Measurements from ENCODE around the gene UBAC2.

The UBAC2 gene

GRCh38 chr13:99360696-99361095 is 160.0 kb downstream of the UBAC2 start:
- no peak for DNase-seq
- in situ Hi-C loops (cut with MboI; ENCODE audit: low pct_unique_long_range_greater_than_20kb, low sequenced_read_pairs), result no loop called here

GRCh38 chr13:99361197-99361596 is 160.5 kb downstream of the UBAC2 start:
- in situ Hi-C loops (cut with MboI; ENCODE audit: low pct_unique_long_range_greater_than_20kb, low sequenced_read_pairs), result no loop called here
- no peak for DNase-seq

- DNase-seq, result no peak
- in situ Hi-C loops (cut with MboI; ENCODE audit: low pct_unique_long_range_greater_than_20kb, low sequenced_read_pairs), result no loop called here
These were observed 161.7 kb downstream of the UBAC2 start for GRCh38 chr13:99362362-99362761.

- in situ Hi-C loops (cut with MboI; ENCODE audit: low pct_unique_long_range_greater_than_20kb, low sequenced_read_pairs), result no loop called here
- no peak for DNase-seq
These were observed 162.7 kb downstream of the UBAC2 start for GRCh38 chr13:99363391-99363790.

GRCh38 chr13:99363949-99364348 is 163.3 kb downstream of the UBAC2 start:
- in situ Hi-C loops (cut with MboI; ENCODE audit: low pct_unique_long_range_greater_than_20kb, low sequenced_read_pairs), result no loop called here

GRCh38 chr13:99366075-99366987 is 165.7 kb downstream of the UBAC2 start:
- no peak for DNase-seq
- in situ Hi-C loops (cut with MboI; ENCODE audit: low pct_unique_long_range_greater_than_20kb, low sequenced_read_pairs), result no loop called here

More at GRCh38 chr13:99363949-99364348, 163.3 kb downstream of the UBAC2 start:
- no peak for DNase-seq

- no peak for DNase-seq
- in situ Hi-C loops (cut with MboI; ENCODE audit: low pct_unique_long_range_greater_than_20kb, low sequenced_read_pairs), result no loop called here
These were observed 166.5 kb downstream of the UBAC2 start for GRCh38 chr13:99367106-99367616.

DNA sequence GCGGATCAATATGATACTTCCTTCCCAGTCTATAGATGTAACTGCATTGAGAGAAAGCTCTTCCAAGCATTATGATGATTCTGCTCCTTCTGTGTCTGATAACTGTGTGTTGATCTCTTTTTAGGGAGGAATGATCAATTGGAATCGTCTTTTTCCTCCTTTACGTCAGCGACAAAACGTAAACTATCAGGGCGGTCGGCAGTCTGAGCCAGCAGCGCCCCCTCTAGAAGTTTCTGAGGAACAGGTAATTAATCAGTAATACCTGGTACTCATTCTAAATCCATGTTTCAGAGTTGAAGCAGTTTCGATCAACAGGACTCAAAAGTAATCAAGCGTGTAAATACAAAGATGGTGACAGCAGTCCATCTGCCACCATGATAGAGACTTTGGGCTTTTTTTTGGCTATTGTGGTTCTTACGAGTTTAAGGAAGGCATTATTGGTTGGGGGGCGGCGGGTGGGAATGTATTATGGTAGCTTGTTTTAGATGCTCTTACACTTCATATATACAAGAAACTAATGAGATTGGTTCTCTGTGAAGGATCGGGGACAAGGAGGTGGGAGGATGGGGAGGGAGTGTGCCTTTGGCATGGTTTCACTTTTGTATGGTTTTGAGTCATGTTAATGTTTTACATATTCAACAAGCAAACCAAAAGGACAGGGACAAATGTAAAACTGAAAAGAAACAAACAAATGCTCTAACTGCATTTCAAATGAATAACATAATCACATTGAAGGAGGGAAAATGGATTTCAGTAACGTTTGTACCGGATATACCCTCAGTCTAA is 167.2 kb downstream of the UBAC2 start:
- DNase-seq, result no peak
- in situ Hi-C loops (cut with MboI; ENCODE audit: low pct_unique_long_range_greater_than_20kb, low sequenced_read_pairs), result no loop called here

DNA sequence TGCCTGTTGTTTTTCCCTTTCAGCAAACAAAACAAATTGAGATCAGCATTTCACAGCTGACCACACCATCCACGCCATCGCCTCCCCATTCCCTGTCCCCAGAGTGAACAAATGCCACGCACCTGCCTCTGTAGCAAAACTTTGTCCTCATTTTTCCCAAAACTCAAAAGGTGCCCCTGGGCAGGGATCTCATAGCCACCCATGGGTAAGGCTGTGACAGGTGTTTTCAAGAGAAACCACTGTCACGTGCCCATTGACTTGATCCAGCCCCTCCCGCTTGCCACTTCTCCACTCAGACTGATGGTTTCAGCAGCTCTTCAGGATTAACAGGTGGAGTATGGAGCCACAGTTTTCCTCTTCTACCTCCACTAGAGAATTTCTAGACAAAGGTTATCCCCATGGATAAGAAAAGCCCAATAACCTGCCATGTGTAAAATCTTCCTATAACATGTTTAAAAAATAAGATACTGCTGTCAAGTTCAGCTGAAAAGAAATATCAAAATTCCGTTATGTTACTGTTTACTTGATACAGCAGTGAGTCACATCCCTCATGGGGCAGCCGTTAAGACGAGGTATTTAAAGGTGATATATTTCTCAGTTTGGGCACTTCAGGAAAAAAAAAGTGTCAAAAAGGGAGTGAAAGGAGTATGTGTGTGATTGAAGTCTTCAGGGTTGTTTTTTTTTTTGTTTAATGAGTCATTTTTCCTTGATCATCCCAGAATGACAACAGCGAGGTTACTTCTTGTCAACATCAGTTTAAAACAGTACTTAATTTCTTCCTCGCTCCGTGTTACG is 170.0 kb downstream of the UBAC2 start:
- in situ Hi-C loops (cut with MboI; ENCODE audit: low pct_unique_long_range_greater_than_20kb, low sequenced_read_pairs), result no loop called here

DNA sequence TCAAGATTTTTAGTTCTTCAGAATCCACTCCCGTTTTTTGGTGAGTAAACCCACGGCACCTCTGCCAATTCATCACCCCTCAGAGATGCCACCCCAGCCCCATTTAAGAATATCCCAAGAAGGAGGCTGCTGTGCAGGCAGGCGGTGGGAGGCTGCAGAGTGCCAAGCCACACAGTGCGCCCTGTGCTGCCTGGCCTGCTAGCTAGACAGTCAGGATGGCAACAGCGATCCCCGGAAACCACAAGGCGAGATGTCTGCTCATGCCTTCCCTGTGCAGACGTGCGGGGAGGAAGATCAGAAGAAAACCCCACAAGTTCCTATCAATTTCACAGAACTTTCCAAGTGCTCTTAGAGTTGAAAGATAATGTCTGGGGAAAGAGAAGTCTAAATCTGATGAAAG is 171.3 kb downstream of the UBAC2 start:
- DNase-seq, result no peak
- in situ Hi-C loops (cut with MboI; ENCODE audit: low pct_unique_long_range_greater_than_20kb, low sequenced_read_pairs), result no loop called here

More for the DNA sequence above, 170.0 kb downstream of the UBAC2 start:
- DNase-seq, result no peak

GRCh38 chr13:99373436-99373835 is 172.8 kb downstream of the UBAC2 start:
- in situ Hi-C loops (cut with MboI; ENCODE audit: low pct_unique_long_range_greater_than_20kb, low sequenced_read_pairs), result no loop called here

DNA sequence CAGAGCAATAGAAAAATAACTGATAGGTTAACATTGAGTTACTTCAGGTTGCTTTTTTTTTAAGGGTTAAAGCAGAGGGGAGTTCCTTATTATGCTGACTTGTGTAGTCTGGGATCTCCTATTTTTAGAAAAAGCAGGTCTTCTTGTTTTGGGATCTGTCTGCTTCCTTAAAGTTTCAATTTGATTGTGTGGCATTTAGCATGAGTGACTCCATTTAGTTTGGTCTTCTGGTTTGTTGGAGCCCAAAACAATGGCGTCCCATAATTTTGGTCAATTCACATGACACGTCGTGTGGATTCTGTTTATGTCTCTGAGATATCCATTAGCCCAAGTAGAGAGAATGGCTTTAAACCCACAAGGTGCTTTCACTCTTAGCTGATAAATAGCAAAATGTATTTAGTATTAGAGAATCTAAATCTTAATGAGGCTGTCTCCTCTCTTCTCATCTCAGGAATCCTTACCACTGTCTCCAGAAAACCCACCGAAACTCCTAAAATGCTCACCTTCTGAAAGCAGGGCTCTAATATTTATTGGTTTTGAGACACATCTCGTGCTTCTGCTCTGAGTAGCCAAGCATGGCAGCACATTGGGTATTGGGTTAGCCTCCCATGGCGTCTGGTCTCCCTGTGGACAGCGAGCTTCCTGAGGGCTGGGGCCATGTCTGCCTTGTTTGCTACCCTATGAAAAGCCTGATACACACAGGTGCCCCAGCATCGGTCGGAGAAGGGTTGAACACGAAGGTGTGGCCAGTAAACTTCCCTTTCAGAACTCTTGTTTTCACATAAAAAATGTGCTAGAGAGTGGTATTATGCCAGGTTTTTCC is 173.7 kb downstream of the UBAC2 start:
- no peak for DNase-seq
- in situ Hi-C loops (cut with MboI; ENCODE audit: low pct_unique_long_range_greater_than_20kb, low sequenced_read_pairs), result no loop called here

More at GRCh38 chr13:99373436-99373835, 172.8 kb downstream of the UBAC2 start:
- no peak for DNase-seq

GRCh38 chr13:99374994-99375737 is 174.5 kb downstream of the UBAC2 start:
- in situ Hi-C loops (cut with MboI; ENCODE audit: low pct_unique_long_range_greater_than_20kb, low sequenced_read_pairs), result no loop called here
- DNase-seq, result peak; percentile 77

- no peak for DNase-seq
- in situ Hi-C loops (cut with MboI; ENCODE audit: low pct_unique_long_range_greater_than_20kb, low sequenced_read_pairs), result no loop called here
These were observed 175.1 kb downstream of the UBAC2 start for GRCh38 chr13:99375738-99376080.

DNA sequence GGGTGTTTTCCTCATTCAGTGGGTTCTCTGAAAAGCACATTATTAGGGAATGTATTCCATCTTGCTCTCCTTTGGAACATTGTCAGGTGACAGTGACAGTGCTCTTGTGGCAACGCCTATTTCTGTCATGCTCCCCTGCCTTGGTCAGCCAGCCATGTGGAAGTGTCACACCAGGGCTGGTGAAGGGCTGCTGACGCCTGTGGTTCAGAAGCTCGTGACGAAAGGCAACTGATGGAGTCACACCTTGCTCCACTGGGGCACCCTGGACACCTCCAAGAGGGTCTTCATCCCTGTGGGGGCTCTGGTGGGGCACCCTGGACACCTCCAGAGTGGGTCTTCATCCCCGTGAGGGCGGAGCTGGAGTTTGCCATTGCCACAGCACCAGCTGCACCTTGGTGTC is 175.5 kb downstream of the UBAC2 start:
- in situ Hi-C loops (cut with MboI; ENCODE audit: low pct_unique_long_range_greater_than_20kb, low sequenced_read_pairs), result no loop called here
- DNase-seq, result no peak

GRCh38 chr13:99376924-99377323 is 176.3 kb downstream of the UBAC2 start:
- in situ Hi-C loops (cut with MboI; ENCODE audit: low pct_unique_long_range_greater_than_20kb, low sequenced_read_pairs), result no loop called here
- DNase-seq, result no peak

- in situ Hi-C loops (cut with MboI; ENCODE audit: low pct_unique_long_range_greater_than_20kb, low sequenced_read_pairs), result no loop called here
- DNase-seq, result no peak
These were observed 177.0 kb downstream of the UBAC2 start for GRCh38 chr13:99377641-99378040.
